SU-DHL-6 (cell line): Measurements from ENCODE around the gene TBC1D1.

Source experiments
- H2AFZ ChIP-seq: fragments of 200-600 bp; sonication (generic); 2 replicates; pipeline ENCODE4 v1.6.1; 2014; ENCODE audit warnings: low read depth, mild to moderate bottlenecking, moderate library complexity, mixed read lengths, antibody characterized with exemption, low read length; ENCODE audit not compliant: severe bottlenecking
- H3F3A ChIP-seq: fragments of 200-600 bp; shearing (Covaris generic); 2 replicates; pipeline ENCODE4 v1.6.0; 2016; ENCODE audit warnings: antibody characterized with exemption, mild to moderate bottlenecking; ENCODE audit not compliant: insufficient read depth
- H3K27ac ChIP-seq: fragments of 200-600 bp; sonication (generic); 2 replicates; pipeline ENCODE4 v1.5.1; 2016; ENCODE audit warnings: low read depth, mild to moderate bottlenecking, low read length, moderate library complexity, mixed read lengths
- H3K27me3 ChIP-seq: fragments of 200-600 bp; sonication (generic), shearing (Covaris generic); 2 replicates; pipeline ENCODE4 v1.6.0; 2014; ENCODE audit warnings: mild to moderate bottlenecking, low read length
- H3K36me3 ChIP-seq: fragments of 200-600 bp; sonication (generic); 2 replicates; pipeline ENCODE4 v1.6.1; 2014; ENCODE audit warnings: mild to moderate bottlenecking, low read length, mixed read lengths
- H3K4me2 ChIP-seq: fragments of 300-600, 200-600 bp; shearing (Covaris generic), sonication (generic); 2 replicates; pipeline ENCODE4 v1.6.0; 2014; ENCODE audit warnings: low read length, low read depth, mild to moderate bottlenecking; ENCODE audit not compliant: poor library complexity, severe bottlenecking
- H3K4me3 ChIP-seq: fragments of 200-600 bp; sonication (generic); 2 replicates; pipeline ENCODE4 v1.5.1; 2014; ENCODE audit warnings: antibody characterized with exemption, low read length, mild to moderate bottlenecking, mixed read lengths; ENCODE audit not compliant: insufficient read depth, poor library complexity, severe bottlenecking
- H3K79me2 ChIP-seq: fragments of 200-600 bp; sonication (generic); 2 replicates; pipeline ENCODE4 v1.6.1; 2014; ENCODE audit warnings: mild to moderate bottlenecking, low read length, moderate library complexity; ENCODE audit not compliant: insufficient read depth
- H3K9ac ChIP-seq: fragments of 200-600 bp; sonication (generic); 2 replicates; pipeline ENCODE4 v1.7.0; 2014; ENCODE audit warnings: mild to moderate bottlenecking, low read length
- H3K9me2 ChIP-seq: fragments of 200-600 bp; sonication (generic); replicated peaks from 2 replicates; pipeline ENCODE4 v1.6.1; 2014; ENCODE audit warnings: low read length; ENCODE audit not compliant: insufficient read depth
- H3K9me3 ChIP-seq: fragments of 200-600 bp; sonication (generic); 2 replicates; pipeline ENCODE4 v1.6.1; 2014; ENCODE audit warnings: low read length, mixed read lengths; ENCODE audit not compliant: insufficient read depth
- H4K20me1 ChIP-seq: fragments of 200-600 bp; sonication (generic); 2 replicates; pipeline ENCODE4 v1.6.1; 2014; ENCODE audit warnings: low read depth, mild to moderate bottlenecking, antibody characterized with exemption, low read length, moderate library complexity, mixed read lengths
- CTCF ChIP-seq: fragments of 200-600 bp; sonication (generic); IDR thresholded peaks from one replicate; pipeline ENCODE4 v1.5.1; 2017; ENCODE audit warnings: antibody characterized with exemption, mild to moderate bottlenecking, low read length, moderate library complexity; ENCODE audit not compliant: insufficient read depth, poor library complexity, severe bottlenecking
- EZH2phosphoT487 ChIP-seq: fragments of 200-600 bp; sonication (generic), shearing (Covaris generic); conservative IDR thresholded peaks from 2 replicates; pipeline ENCODE4 v1.6.1; 2018; ENCODE audit warnings: mild to moderate bottlenecking, antibody characterized with exemption, low read length, moderate library complexity, mixed read lengths

The TBC1D1 gene

GRCh38 chr4:38073596-38074234 lies 182.8 kb downstream of the TBC1D1 start:
- no peak overlapping the region for H2AFZ ChIP-seq
- no peak overlapping the region for H3K9ac ChIP-seq
- H3K9me3 ChIP-seq = no peaks in the 10 kb centered on the region
- no peaks in the 10 kb centered on the region for H3K36me3 ChIP-seq
- no peaks in the 10 kb centered on the region for H3K9me2 ChIP-seq
- H3K27me3 ChIP-seq = no peaks in the 10 kb centered on the region
- H3K4me3 ChIP-seq = no peak overlapping the region
- no peaks in the 10 kb centered on the region for H3K79me2 ChIP-seq
- no peak overlapping the region for H3K4me2 ChIP-seq
- TF ChIP-seq EZH2phosphoT487 (no peak), CTCF (no peak)
- H3K27ac ChIP-seq = no peak overlapping the region
- no peaks in the 10 kb centered on the region for H3F3A ChIP-seq
- H4K20me1 ChIP-seq = no peaks in the 10 kb centered on the region

- Histone ChIP-seq H3K36me3 (no peaks in the 10 kb centered on the region), H3K9ac (no peak overlapping the region), H2AFZ (no peak overlapping the region), H4K20me1 (no peaks in the 10 kb centered on the region), H3K4me3 (no peak overlapping the region), H3K9me3 (no peaks in the 10 kb centered on the region), H3F3A (no peaks in the 10 kb centered on the region), H3K9me2 (no peaks in the 10 kb centered on the region), H3K27ac (no peak overlapping the region), H3K79me2 (no peaks in the 10 kb centered on the region), H3K4me2 (no peak overlapping the region), H3K27me3 (no peaks in the 10 kb centered on the region)
- no peak for TF ChIP-seq CTCF
- TF ChIP-seq EZH2phosphoT487 = no peak
Observed at GRCh38 chr4:38075370-38076152, 184.7 kb downstream of the TBC1D1 start.

GRCh38 chr4:38076153-38076669 lies 185.3 kb downstream of the TBC1D1 start:
- no peak overlapping the region for H2AFZ ChIP-seq
- H3K4me2 ChIP-seq = no peak overlapping the region
- no peaks in the 10 kb centered on the region for H3K9me3 ChIP-seq
- H4K20me1 ChIP-seq = no peaks in the 10 kb centered on the region
- no peaks in the 10 kb centered on the region for H3K9me2 ChIP-seq
- no peaks in the 10 kb centered on the region for H3F3A ChIP-seq
- no peak overlapping the region for H3K27ac ChIP-seq
- no peaks in the 10 kb centered on the region for H3K27me3 ChIP-seq
- H3K36me3 ChIP-seq = no peaks in the 10 kb centered on the region
- no peak overlapping the region for H3K9ac ChIP-seq
- H3K79me2 ChIP-seq = no peaks in the 10 kb centered on the region
- TF ChIP-seq EZH2phosphoT487 = no peak
- TF ChIP-seq CTCF = no peak
- no peak overlapping the region for H3K4me3 ChIP-seq
